ENCODE results near the gene CFAP53. TPM values are rescaled to one million over a fixed set of nuclear protein-coding genes. Genes with fewer than 3 reads are reported as not detected.

The CFAP53 gene
- total RNA-seq, 2 experiments from 2014 or later: 0.86 TPM; not detected in 1

- H3K27ac ChIP-seq (ENCODE audit: low read depth, low read length, poor library complexity, severe bottlenecking): no peak overlapping the region
- no peak overlapping the region for H3K4me2 ChIP-seq (ENCODE audit: low read length)
- intact Hi-C loops (cut with micrococcal nuclease; ENCODE audit: unreplicated experiment): loop anchor here (1.0 to 10.0 kb wide), 2 partner anchors 139 to 206 kb away; no protein-coding TSS in a partner anchor
- H3K9me3 ChIP-seq (ENCODE audit: low read length): no peaks in the 10 kb centered on the region
- no peaks in the 10 kb centered on the region for H3K79me2 ChIP-seq (ENCODE audit: insufficient read depth, low read depth, low read length)
- H3K9me2 ChIP-seq (ENCODE audit: insufficient read depth, low read length): no peaks in the 10 kb centered on the region
- H4K20me1 ChIP-seq (ENCODE audit: insufficient read depth, low read length): no peaks in the 10 kb centered on the region
- H2AFZ ChIP-seq (ENCODE audit: low read length): no peak overlapping the region
- BruUV-seq (replicated peaks): no TSS peak
- no peaks in the 10 kb centered on the region for H3K36me3 ChIP-seq (ENCODE audit: insufficient read depth, low read length)
- TF ChIP-seq CTCF (conservative IDR thresholded peaks at IDR 0.05; ENCODE audit: low read length) (peak; percentile 67), EZH2phosphoT487 (IDR thresholded peaks at IDR 0.05; ENCODE audit: borderline replicate concordance, low read depth, low read length) (no peak)
- H3K4me1 ChIP-seq (ENCODE audit: insufficient read depth, low read length, poor library complexity, severe bottlenecking): no peaks in the 10 kb centered on the region
- H3K4me3 ChIP-seq (ENCODE audit: low read depth, low read length, poor library complexity, severe bottlenecking): no peak overlapping the region
- CTCF ChIA-PET (ENCODE audit: unreplicated experiment): interaction anchor here (1.7 kb wide), 1 partner anchor 139 kb away, joined by 6 read pairs; no protein-coding TSS in a partner anchor
- POLR2A ChIA-PET: interaction anchor here (0.7 to 1.7 kb wide), 2 partner anchors 139 to 691 kb away, joined by 4 read pairs; no protein-coding TSS in a partner anchor
- peak; percentile 54 for DNase-seq (ENCODE audit: low spot score)
These were observed 47.7 kb downstream of the CFAP53 start for GRCh38 chr18:50218432-50219197.

- CTCF ChIA-PET (ENCODE audit: unreplicated experiment): no interaction called here
- H3K4me2 ChIP-seq (ENCODE audit: low read length): no peak overlapping the region
- TF ChIP-seq CTCF (conservative IDR thresholded peaks at IDR 0.05; ENCODE audit: low read length) (no peak), EZH2phosphoT487 (IDR thresholded peaks at IDR 0.05; ENCODE audit: borderline replicate concordance, low read depth, low read length) (no peak)
- H3K36me3 ChIP-seq (ENCODE audit: insufficient read depth, low read length): no peaks in the 10 kb centered on the region
- no peak for DNase-seq (ENCODE audit: low spot score)
- no peaks in the 10 kb centered on the region for H3K4me1 ChIP-seq (ENCODE audit: insufficient read depth, low read length, poor library complexity, severe bottlenecking)
- intact Hi-C loops (cut with micrococcal nuclease; ENCODE audit: unreplicated experiment): no loop called here
- no peak overlapping the region for H3K27ac ChIP-seq (ENCODE audit: low read depth, low read length, poor library complexity, severe bottlenecking)
- no TSS peak for BruUV-seq (replicated peaks)
- POLR2A ChIA-PET: no interaction called here
- H3K9me2 ChIP-seq (ENCODE audit: insufficient read depth, low read length): no peaks in the 10 kb centered on the region
- no peak overlapping the region for H3K4me3 ChIP-seq (ENCODE audit: low read depth, low read length, poor library complexity, severe bottlenecking)
- no peaks in the 10 kb centered on the region for H3K9me3 ChIP-seq (ENCODE audit: low read length)
- H2AFZ ChIP-seq (ENCODE audit: low read length): no peak overlapping the region
- no peaks in the 10 kb centered on the region for H4K20me1 ChIP-seq (ENCODE audit: insufficient read depth, low read length)
- no peaks in the 10 kb centered on the region for H3K79me2 ChIP-seq (ENCODE audit: insufficient read depth, low read depth, low read length)
These were observed 57.0 kb downstream of the CFAP53 start for GRCh38 chr18:50209311-50209710.

GRCh38 chr18:50207722-50208121, 58.6 kb downstream of the CFAP53 start:
- H3K4me2 ChIP-seq (ENCODE audit: low read length): no peak overlapping the region
- ChIA-PET POLR2A (no interaction called here), CTCF (ENCODE audit: unreplicated experiment) (no interaction called here)
- no peaks in the 10 kb centered on the region for H3K36me3 ChIP-seq (ENCODE audit: insufficient read depth, low read length)
- no peaks in the 10 kb centered on the region for H3K9me3 ChIP-seq (ENCODE audit: low read length)
- no peaks in the 10 kb centered on the region for H4K20me1 ChIP-seq (ENCODE audit: insufficient read depth, low read length)
- H3K9me2 ChIP-seq (ENCODE audit: insufficient read depth, low read length): no peaks in the 10 kb centered on the region
- no peak for DNase-seq (ENCODE audit: low spot score)
- no peak overlapping the region for H3K27ac ChIP-seq (ENCODE audit: low read depth, low read length, poor library complexity, severe bottlenecking)
- H3K4me3 ChIP-seq (ENCODE audit: low read depth, low read length, poor library complexity, severe bottlenecking): no peak overlapping the region
- intact Hi-C loops (cut with micrococcal nuclease; ENCODE audit: unreplicated experiment): no loop called here
- TF ChIP-seq CTCF (conservative IDR thresholded peaks at IDR 0.05; ENCODE audit: low read length) (no peak), EZH2phosphoT487 (IDR thresholded peaks at IDR 0.05; ENCODE audit: borderline replicate concordance, low read depth, low read length) (no peak)
- H2AFZ ChIP-seq (ENCODE audit: low read length): no peak overlapping the region
- no TSS peak for BruUV-seq (replicated peaks)
- H3K79me2 ChIP-seq (ENCODE audit: insufficient read depth, low read depth, low read length): no peaks in the 10 kb centered on the region
- H3K4me1 ChIP-seq (ENCODE audit: insufficient read depth, low read length, poor library complexity, severe bottlenecking): no peaks in the 10 kb centered on the region
